IPS-20b (cell line): ENCODE data around the gene PLXNA4.

ENCODE experiments used
- H3K27ac ChIP-seq: one replicate; pipeline ENCODE4 v1.5.1; 2013; ENCODE audit warnings: low read length
- H3K27me3 ChIP-seq: 2 replicates; pipeline ENCODE4 v1.6.1; 2013; ENCODE audit warnings: mild to moderate bottlenecking, low read length, inconsistent platforms; ENCODE audit not compliant: insufficient read depth
- H3K36me3 ChIP-seq: 2 replicates; pipeline ENCODE4 v1.6.1; 2013; ENCODE audit warnings: low read depth, mild to moderate bottlenecking, inconsistent platforms, low read length, moderate library complexity; ENCODE audit not compliant: insufficient read depth
- H3K4me1 ChIP-seq: 2 replicates; pipeline ENCODE4 v1.6.1; 2013; ENCODE audit warnings: mild to moderate bottlenecking, control low read depth, inconsistent platforms, low read length, moderate library complexity; ENCODE audit not compliant: insufficient read depth
- H3K4me3 ChIP-seq: 2 replicates; pipeline ENCODE4 v1.5.1; 2013; ENCODE audit warnings: mild to moderate bottlenecking, low read length, inconsistent platforms
- H3K9ac ChIP-seq: 2 replicates; pipeline ENCODE4 v1.6.1; 2013; ENCODE audit warnings: low read depth, mild to moderate bottlenecking, inconsistent platforms, low read length, moderate library complexity
- H3K9me3 ChIP-seq: 2 replicates; pipeline ENCODE4 v1.6.1; 2013; ENCODE audit warnings: mild to moderate bottlenecking, low read depth, low read length, inconsistent platforms; ENCODE audit not compliant: insufficient read depth

Gene PLXNA4

DNA sequence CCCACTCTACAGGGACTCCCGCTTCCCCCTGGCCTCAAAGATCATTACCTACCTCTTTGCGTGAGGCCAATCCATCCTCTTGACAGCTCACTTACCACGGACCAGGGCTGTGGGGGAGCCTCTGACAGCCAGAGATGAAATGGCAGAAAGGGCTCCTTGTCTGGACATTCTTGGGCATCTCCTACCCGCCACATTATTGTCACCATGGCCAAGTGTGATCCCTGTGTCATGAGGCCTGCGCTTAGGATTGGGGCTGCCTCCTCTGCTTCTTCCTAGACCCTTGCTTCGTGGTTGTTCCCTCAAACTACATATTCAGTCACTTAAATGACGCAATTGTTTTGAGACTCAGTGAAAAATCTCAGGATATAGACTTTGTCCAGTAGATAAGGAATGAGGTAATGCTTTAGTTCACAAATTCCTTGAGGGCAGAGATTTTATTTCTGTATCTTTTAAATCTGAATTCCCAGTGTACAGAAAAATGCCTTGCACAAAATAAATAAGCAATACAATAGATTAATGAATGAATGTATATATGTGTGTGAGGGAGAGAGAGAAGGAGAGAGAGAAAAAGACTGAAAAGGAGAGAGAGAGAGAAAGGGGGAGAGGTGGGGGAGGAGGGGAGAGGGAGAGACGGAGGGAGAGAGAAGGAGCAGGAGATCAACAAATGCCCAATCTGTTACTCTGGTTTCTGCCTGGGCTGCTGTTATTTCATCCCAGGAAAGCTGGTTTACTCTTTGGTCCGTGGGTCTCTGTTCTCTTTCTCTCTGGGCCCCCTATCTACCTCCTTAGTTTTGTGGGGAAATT lies 159.0 kb downstream of the PLXNA4 start:
- no peaks in the 10 kb centered on the region for H3K4me1 ChIP-seq
- H3K4me3 ChIP-seq = no peak overlapping the region
- H3K9ac ChIP-seq = no peak overlapping the region
- no peak overlapping the region for H3K27ac ChIP-seq
- H3K9me3 ChIP-seq = no peaks in the 10 kb centered on the region
- no peaks in the 10 kb centered on the region for H3K36me3 ChIP-seq
- H3K27me3 ChIP-seq = no peaks in the 10 kb centered on the region

DNA sequence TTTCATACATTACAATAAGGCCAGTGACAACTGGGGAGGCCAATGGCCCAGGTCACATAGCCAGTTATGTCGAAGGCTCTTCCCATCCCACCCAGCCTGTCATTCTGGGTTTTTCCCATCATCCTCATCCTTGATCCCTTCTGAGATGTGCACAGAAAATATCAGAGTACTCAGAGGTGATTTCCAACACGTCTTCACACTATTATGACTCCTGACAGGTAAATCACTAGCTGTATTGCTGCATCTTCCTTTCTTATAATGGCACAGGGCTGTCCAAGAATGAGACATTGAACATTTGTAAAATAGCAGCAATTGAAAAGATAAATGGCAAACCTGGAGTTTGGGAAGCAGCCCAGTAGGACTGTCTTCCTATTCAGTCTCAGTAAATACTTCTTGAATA lies 159.9 kb downstream of the PLXNA4 start:
- Histone ChIP-seq H3K9me3 (no peaks in the 10 kb centered on the region), H3K4me1 (no peaks in the 10 kb centered on the region), H3K36me3 (no peaks in the 10 kb centered on the region), H3K9ac (no peak overlapping the region), H3K4me3 (no peak overlapping the region), H3K27me3 (no peaks in the 10 kb centered on the region), H3K27ac (no peak overlapping the region)

DNA sequence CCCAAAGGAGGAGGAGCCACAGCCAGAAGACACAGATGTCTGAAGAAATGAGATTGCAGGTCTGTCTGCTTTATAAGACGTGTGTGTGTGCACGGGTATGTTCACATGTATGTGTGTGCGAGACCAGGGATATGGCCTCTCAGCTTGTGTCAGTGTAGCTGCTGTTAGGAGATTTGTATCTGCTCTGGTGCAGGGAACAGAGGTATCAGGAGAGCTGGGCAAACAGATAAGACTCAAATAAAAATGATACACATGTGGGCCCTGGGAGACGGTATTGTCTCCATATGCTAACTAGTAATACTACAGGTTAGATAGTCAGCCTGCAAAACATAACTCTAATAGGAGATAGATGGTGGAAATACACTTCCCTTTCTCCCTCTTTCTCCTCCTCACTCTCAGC lies 161.0 kb downstream of the PLXNA4 start:
- H3K9ac ChIP-seq = no peak overlapping the region
- H3K36me3 ChIP-seq = no peaks in the 10 kb centered on the region
- no peaks in the 10 kb centered on the region for H3K9me3 ChIP-seq
- no peak overlapping the region for H3K4me3 ChIP-seq
- no peaks in the 10 kb centered on the region for H3K27me3 ChIP-seq
- no peaks in the 10 kb centered on the region; the same call in 1 of the 2 replicates for H3K4me1 ChIP-seq
- H3K27ac ChIP-seq = no peak overlapping the region

- H3K27me3 ChIP-seq = no peaks in the 10 kb centered on the region
- no peaks in the 10 kb centered on the region for H3K9me3 ChIP-seq
- peaks cover 1% of the 10 kb centered on the region; the same call in 1 of the 2 replicates for H3K4me1 ChIP-seq
- no peak overlapping the region for H3K27ac ChIP-seq
- H3K36me3 ChIP-seq = no peaks in the 10 kb centered on the region
- H3K4me3 ChIP-seq = no peak overlapping the region
- no peak overlapping the region for H3K9ac ChIP-seq
Observed at GRCh38 chr7:132414857-132415256, 161.4 kb downstream of the PLXNA4 start.

DNA sequence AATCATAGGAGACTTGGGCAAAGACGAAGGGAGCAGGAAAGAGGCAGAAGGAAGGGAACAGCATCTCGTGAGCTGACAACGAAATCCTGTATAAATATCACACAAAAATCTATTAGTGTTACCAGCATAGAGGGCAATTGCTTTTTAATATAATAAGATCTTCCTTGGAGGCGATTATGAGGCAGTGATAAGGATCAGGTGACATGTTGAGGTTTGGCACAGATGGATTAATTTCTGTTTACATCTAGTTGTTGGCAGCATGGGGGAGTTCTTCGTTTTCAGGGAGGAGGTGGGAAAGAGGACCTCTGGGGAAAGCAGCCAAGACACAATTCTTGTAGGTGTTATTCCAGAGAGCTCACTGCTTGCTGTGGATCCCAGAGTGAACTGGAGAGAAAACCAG lies 163.8 kb downstream of the PLXNA4 start:
- no peaks in the 10 kb centered on the region for H3K36me3 ChIP-seq
- no peak overlapping the region for H3K9ac ChIP-seq
- H3K4me1 ChIP-seq = peaks cover 2% of the 10 kb centered on the region; the same call in 1 of the 2 replicates
- no peak overlapping the region for H3K4me3 ChIP-seq
- H3K27ac ChIP-seq = no peak overlapping the region
- no peaks in the 10 kb centered on the region for H3K27me3 ChIP-seq
- H3K9me3 ChIP-seq = no peaks in the 10 kb centered on the region

DNA sequence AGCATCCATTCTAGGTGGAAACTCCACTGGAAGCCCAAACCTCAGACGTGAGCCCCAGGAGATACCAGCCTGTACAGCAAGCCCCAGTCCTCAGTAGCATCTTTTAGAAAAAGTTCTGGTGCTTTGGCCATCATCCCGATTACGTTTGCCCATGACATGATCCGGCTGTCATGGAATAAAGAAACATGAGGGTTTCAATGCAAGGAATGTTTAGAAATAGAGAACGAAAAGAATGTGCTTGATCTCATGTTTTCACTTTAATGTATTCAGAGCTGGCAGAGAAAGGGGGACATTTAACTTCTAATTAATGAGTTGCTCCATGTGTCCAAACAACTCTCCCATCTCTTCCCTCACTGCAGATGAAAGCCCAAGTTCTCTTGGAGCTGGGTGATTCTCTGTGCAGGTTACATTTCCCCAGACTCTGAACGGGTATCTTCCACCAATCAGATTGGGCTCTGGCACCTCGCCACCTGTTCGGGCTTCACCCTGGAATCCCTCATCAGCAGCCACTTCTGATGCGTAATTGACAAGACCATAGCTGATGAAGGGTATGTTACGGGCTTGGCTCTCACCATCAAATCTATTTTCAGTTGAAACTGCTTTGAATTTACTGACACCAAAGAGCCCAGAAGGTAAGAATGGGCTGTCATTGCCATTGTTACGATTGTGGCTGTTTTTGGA lies 165.3 kb downstream of the PLXNA4 start:
- no peak overlapping the region for H3K4me3 ChIP-seq
- no peak overlapping the region for H3K27ac ChIP-seq
- no peaks in the 10 kb centered on the region for H3K27me3 ChIP-seq
- H3K36me3 ChIP-seq = no peaks in the 10 kb centered on the region
- H3K9ac ChIP-seq = no peak overlapping the region
- no peaks in the 10 kb centered on the region for H3K9me3 ChIP-seq
- peaks cover 2% of the 10 kb centered on the region; the same call in 1 of the 2 replicates for H3K4me1 ChIP-seq

- Histone ChIP-seq H3K9ac (no peak overlapping the region), H3K4me1 (peaks cover 2% of the 10 kb centered on the region; the same call in 1 of the 2 replicates), H3K36me3 (no peaks in the 10 kb centered on the region), H3K9me3 (no peaks in the 10 kb centered on the region), H3K4me3 (no peak overlapping the region), H3K27ac (no peak overlapping the region), H3K27me3 (no peaks in the 10 kb centered on the region)
Observed at GRCh38 chr7:132410385-132410784, 165.9 kb downstream of the PLXNA4 start.

DNA sequence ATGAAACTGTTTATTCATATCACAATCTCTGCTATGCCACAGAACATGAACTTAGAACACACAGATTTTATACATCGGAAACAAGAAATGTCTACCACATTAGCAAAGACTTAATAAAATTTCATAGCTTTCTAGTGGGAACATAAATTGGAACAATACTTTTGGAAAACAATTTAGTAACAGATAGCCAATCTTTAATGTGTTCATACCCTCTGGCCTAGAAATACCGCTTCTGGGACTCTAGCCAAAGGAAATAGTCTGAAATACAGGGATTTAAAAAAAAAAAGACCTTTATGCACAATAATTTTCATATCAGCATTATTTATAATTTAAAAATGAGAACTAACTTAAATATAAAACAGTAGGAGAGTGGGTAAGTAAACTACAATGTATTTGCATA lies 168.5 kb downstream of the PLXNA4 start:
- H3K27me3 ChIP-seq = no peaks in the 10 kb centered on the region

GRCh38 chr7:132406039-132406438 lies 170.2 kb downstream of the PLXNA4 start:
- Histone ChIP-seq H3K9me3 (no peaks in the 10 kb centered on the region), H3K27ac (no peak overlapping the region), H3K36me3 (no peaks in the 10 kb centered on the region), H3K4me1 (peaks cover 11% of the 10 kb centered on the region; the same call in 1 of the 2 replicates), H3K27me3 (no peaks in the 10 kb centered on the region), H3K4me3 (no peak overlapping the region), H3K9ac (no peak overlapping the region)

More for the DNA sequence above, 168.5 kb downstream of the PLXNA4 start:
- H3K36me3 ChIP-seq = no peaks in the 10 kb centered on the region
- H3K4me3 ChIP-seq = no peak overlapping the region
- H3K27ac ChIP-seq = no peak overlapping the region
- no peaks in the 10 kb centered on the region for H3K9me3 ChIP-seq
- H3K4me1 ChIP-seq = peaks cover 11% of the 10 kb centered on the region; the same call in 1 of the 2 replicates
- no peak overlapping the region for H3K9ac ChIP-seq

DNA sequence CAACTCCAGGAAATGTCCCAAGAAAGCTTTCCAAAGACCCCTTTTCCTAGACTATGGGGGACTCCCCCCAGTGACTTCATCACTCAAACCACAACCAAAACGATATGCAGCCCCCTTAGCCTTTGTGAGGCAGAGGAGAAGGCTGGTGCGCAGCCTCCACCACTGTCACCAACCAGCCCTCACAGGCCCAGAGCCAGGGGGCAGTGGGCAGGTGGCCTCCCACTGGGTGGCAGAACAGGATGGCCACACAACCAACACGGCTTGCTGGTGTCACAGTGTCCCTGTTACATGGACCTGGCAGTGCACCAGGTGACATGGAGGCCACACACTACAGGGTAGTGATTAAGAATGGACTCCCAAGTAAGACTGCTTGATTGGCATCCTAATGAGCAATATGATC lies 172.0 kb downstream of the PLXNA4 start:
- no peak overlapping the region for H3K4me3 ChIP-seq
- no peaks in the 10 kb centered on the region for H3K36me3 ChIP-seq
- H3K4me1 ChIP-seq = peaks cover 12% of the 10 kb centered on the region; the same call in 1 of the 2 replicates
- no peaks in the 10 kb centered on the region for H3K27me3 ChIP-seq
- no peaks in the 10 kb centered on the region for H3K9me3 ChIP-seq
- H3K27ac ChIP-seq = no peak overlapping the region
- no peak overlapping the region for H3K9ac ChIP-seq

- no peak overlapping the region for H3K4me3 ChIP-seq
- H3K9me3 ChIP-seq = no peaks in the 10 kb centered on the region
- no peaks in the 10 kb centered on the region for H3K27me3 ChIP-seq
- H3K36me3 ChIP-seq = no peaks in the 10 kb centered on the region
- H3K27ac ChIP-seq = no peak overlapping the region
- peaks cover 12% of the 10 kb centered on the region; the same call in 1 of the 2 replicates for H3K4me1 ChIP-seq
- no peak overlapping the region for H3K9ac ChIP-seq
Observed at GRCh38 chr7:132403465-132404110, 172.7 kb downstream of the PLXNA4 start.
